IMR-90 (cell line): ENCODE data around the gene GP1BA. TPM values are rescaled to one million over a fixed set of nuclear protein-coding genes. Genes with fewer than 3 reads are reported as not detected.

Source experiments
- ATAC-seq: fragments of 200-7000 bp; cut with Tn5 transposase; 2 replicates; pipeline ENCODE4 v1.9.1; 2020; ENCODE audit warnings: low read depth, mild to moderate bottlenecking, moderate library complexity
- BruUV-seq: library from RNA; stranded (reverse); fragments of 400-500 nt; replicated peaks from 2 replicates; lab custom pipeline; 2021; lab: Mats Ljungman, UMichigan
- CTCF ChIA-PET: fragments of 300-600 bp; formaldehyde crosslinking; extraction: SDS; loops from one replicate; lab custom pipeline; 2021; ENCODE audit warnings: antibody characterized with exemption; lab: Yijun Ruan, JAX
- POLR2A ChIA-PET: fragments of 300-600 bp; sonication (Branson Sonifier 250); formaldehyde crosslinking; loops from one replicate; lab custom pipeline; 2022; ENCODE audit warnings: antibody characterized with exemption; ENCODE audit not compliant: unreplicated experiment; lab: Charles Lee
- DNase-seq: peaks from one replicate; pipeline ENCODE4 v3.0.0; 2013
- H2AFZ ChIP-seq: replicated peaks from 2 replicates; pipeline ENCODE3; 2013; ENCODE audit warnings: low read length, mild to moderate bottlenecking; ENCODE audit not compliant: poor library complexity
- H2AK5ac ChIP-seq: 2 replicates; pipeline ENCODE4 v1.6.1; 2013; ENCODE audit warnings: low read depth, low read length, inconsistent platforms
- H2AK9ac ChIP-seq: replicated peaks from 2 replicates; pipeline ENCODE3; 2013; ENCODE audit warnings: mild to moderate bottlenecking, low read depth, low read length, moderate library complexity; ENCODE audit not compliant: poor library complexity
- H2BK120ac ChIP-seq: 2 replicates; pipeline ENCODE4 v1.6.1; 2013; ENCODE audit warnings: low read depth, low read length, inconsistent platforms
- H2BK15ac ChIP-seq: 3 replicates; pipeline ENCODE4 v1.6.1; 2013; ENCODE audit warnings: low read depth, low read length, inconsistent platforms
- H2BK20ac ChIP-seq: 2 replicates; pipeline ENCODE4 v1.6.1; 2013; ENCODE audit warnings: low read depth, mild to moderate bottlenecking, inconsistent platforms, low read length, moderate library complexity
- H2BK5ac ChIP-seq: 2 replicates; pipeline ENCODE4 v1.6.1; 2013; ENCODE audit warnings: mild to moderate bottlenecking, low read depth, low read length, inconsistent platforms; ENCODE audit not compliant: poor library complexity, severe bottlenecking
- H3K14ac ChIP-seq: replicated peaks from 2 replicates; pipeline ENCODE4 v1.6.1; 2013; ENCODE audit warnings: low read depth, low read length, inconsistent platforms
- H3K18ac ChIP-seq: 2 replicates; pipeline ENCODE4 v1.6.1; 2013; ENCODE audit warnings: low read depth, low read length, control low read depth
- H3K23ac ChIP-seq: 2 replicates; pipeline ENCODE4 v1.6.1; 2013; ENCODE audit warnings: low read depth, low read length, inconsistent platforms
- H3K27ac ChIP-seq: 2 replicates; pipeline ENCODE4 v1.5.1; 2013; ENCODE audit warnings: mild to moderate bottlenecking, control low read depth, low read length; ENCODE audit not compliant: insufficient read depth
- H3K27me3 ChIP-seq: 2 replicates; pipeline ENCODE4 v1.6.1; 2013; ENCODE audit warnings: low read length; ENCODE audit not compliant: control insufficient read depth, insufficient read depth
- H3K36me3 ChIP-seq: 2 replicates; pipeline ENCODE4 v1.6.1; 2013; ENCODE audit warnings: low read length, mixed read lengths; ENCODE audit not compliant: control insufficient read depth, insufficient read depth
- H3K4ac ChIP-seq: 2 replicates; pipeline ENCODE4 v1.6.1; 2013; ENCODE audit warnings: low read depth, low read length, inconsistent platforms
- H3K4me1 ChIP-seq: 2 replicates; pipeline ENCODE4 v1.6.1; 2013; ENCODE audit warnings: low read length, mixed read lengths; ENCODE audit not compliant: control insufficient read depth, insufficient read depth
- H3K4me2 ChIP-seq: 2 replicates; pipeline ENCODE4 v1.6.1; 2013; ENCODE audit warnings: low read depth, mild to moderate bottlenecking, control low read depth, low read length, moderate library complexity
- H3K4me3 ChIP-seq: 2 replicates; pipeline ENCODE4 v1.5.1; 2013; ENCODE audit warnings: low read depth, mild to moderate bottlenecking, control low read depth, low read length, moderate library complexity; ENCODE audit not compliant: insufficient read depth
- H3K56ac ChIP-seq: 2 replicates; pipeline ENCODE4 v1.6.1; 2013; ENCODE audit warnings: low read length, inconsistent platforms; ENCODE audit not compliant: insufficient read depth; ENCODE audit errors: extremely low read depth
- H3K79me1 ChIP-seq, 2 experiments: 2 replicates each; pipeline ENCODE4 v1.6.1; 2013; ENCODE audit warnings: low read length in 2 of 2, inconsistent platforms in 1 of 2, low read depth in 1 of 2
- H3K9ac ChIP-seq: 2 replicates; pipeline ENCODE4 v1.6.1; 2013; ENCODE audit warnings: low read depth, low read length, control low read depth
- H3K9me1 ChIP-seq: 2 replicates; pipeline ENCODE4 v1.6.1; 2013; ENCODE audit warnings: low read length, inconsistent platforms; ENCODE audit not compliant: insufficient read depth
- H3K9me3 ChIP-seq: 2 replicates; pipeline ENCODE4 v1.6.1; 2013; ENCODE audit warnings: low read length; ENCODE audit not compliant: control insufficient read depth, insufficient read depth
- H4K20me1 ChIP-seq: 2 replicates; pipeline ENCODE4 v1.6.1; 2013; ENCODE audit warnings: low read length, inconsistent platforms; ENCODE audit not compliant: insufficient read depth
- H4K5ac ChIP-seq: 2 replicates; pipeline ENCODE4 v1.6.1; 2013; ENCODE audit warnings: mild to moderate bottlenecking, low read depth, low read length, control low read depth
- H4K8ac ChIP-seq, 2 experiments: 2 replicates each; pipeline ENCODE4 v1.6.1; 2013; ENCODE audit warnings: low read depth in 2 of 2, low read length in 2 of 2, control low read depth in 1 of 2, inconsistent platforms in 1 of 2
- H4K91ac ChIP-seq: 2 replicates; pipeline ENCODE4 v1.6.1; 2013; ENCODE audit warnings: low read depth, low read length, inconsistent platforms; ENCODE audit not compliant: insufficient read depth
- CEBPB ChIP-seq: IDR thresholded peaks from 2 replicates; pipeline ENCODE4 v1.6.1; 2012; ENCODE audit warnings: low read depth, low read length, improper control_type of control experiment
- POLR2A ChIP-seq: IDR thresholded peaks from 2 replicates; pipeline ENCODE4 v1.6.1; 2012; ENCODE audit warnings: mild to moderate bottlenecking, low read depth, low read length
- RFX5 ChIP-seq: IDR thresholded peaks from 2 replicates; pipeline ENCODE4 v1.8.0; 2012; ENCODE audit warnings: low read depth, mild to moderate bottlenecking, low read length, moderate library complexity
- WGBS, 2 experiments: methylation state at CpG; one replicate each; pipeline versions ENCODE4 v1.1.5 to v1.1.7; 2013; ENCODE audit warnings: missing lambda C conversion rate in 2 of 2; ENCODE audit not compliant: insufficient read length in 1 of 2; ENCODE audit errors: extremely low coverage in 2 of 2; 5-methylcytosine and 5-hydroxymethylcytosine counted together
- dilution Hi-C: fragments of 300-500 bp; cut with HindIII; formaldehyde crosslinking; loops from one replicate; pipeline ENCODE4 v1.14.3; 2018; ENCODE audit warnings: low sequenced_read_pairs; ENCODE audit not compliant: unreplicated experiment
- in situ Hi-C: fragments of 300-500 bp; cut with MboI; formaldehyde crosslinking; loops from 3 replicates; pipeline ENCODE4 v1.14.3; 2019; ENCODE audit warnings: low sequenced_read_pairs, inconsistent platforms, mixed read lengths
- intact Hi-C: fragments of 100-400 bp; cut with micrococcal nuclease; formaldehyde crosslinking; loops from 2 replicates; pipeline ENCODE4 v1.10.0; 2022
- polyA plus RNA-seq, 3 experiments: library from polyadenylated mRNA; depleted of rRNA; stranded (reverse); fragments of >200 nt; gene quantifications; 2 replicates each; pipeline ENCODE4 v1.2.3, GENCODE V29; 2012; ENCODE audit warnings: low replicate concordance in 1 of 3
- total RNA-seq: library from RNA; depleted of rRNA; stranded (reverse); fragments of >200 nt; gene quantifications from 2 replicates; pipeline ENCODE4 v1.2.3, GENCODE V29; 2012

The GP1BA gene
- total and polyA plus RNA-seq, 2 of the 4 experiments (the other 2 are of a cell fraction), result not detected

- dilution Hi-C loops, result no loop called here
- ATAC-seq (no peak), DNase-seq (no peak)
- no peak overlapping the region for H3K14ac ChIP-seq
- 100% methylated on average over 2 of the region's 15 CpGs; no CpG with 5 or more reads in 1 of the 2 experiments for WGBS, 2 experiments
- H3K36me3 ChIP-seq, result peaks cover 15% of the 10 kb centered on the region
- H3K9ac ChIP-seq, result no peak overlapping the region
- no peak overlapping the region for H2BK120ac ChIP-seq
- H2BK15ac ChIP-seq, result no peak overlapping the region
- no peaks in the 10 kb centered on the region for H3K27me3 ChIP-seq
- no peak overlapping the region for H2AFZ ChIP-seq
- H2AK9ac ChIP-seq, result no peak overlapping the region
- H3K4ac ChIP-seq, result no peak overlapping the region
- H3K18ac ChIP-seq, result no peak overlapping the region
- H3K79me1 ChIP-seq, result peaks cover 14 to 57% of the 10 kb centered on the region in 2 experiments
- TF ChIP-seq CEBPB (0 out of 2 replicates have a peak, but pooled peaks have one; percentile 33), RFX5 (no peak), POLR2A (peak; percentile 32; the same call in 1 of the 2 replicates)
- BruUV-seq, result no TSS peak
- no peak overlapping the region for H3K23ac ChIP-seq
- peaks cover 3% of the 10 kb centered on the region; the same call in 1 of the 2 replicates for H4K20me1 ChIP-seq
- no peak overlapping the region for H3K4me2 ChIP-seq
- ChIA-PET CTCF (no interaction called here), POLR2A (interaction anchor here (1.1 to 3.0 kb wide), 3 partner anchors 8 to 26 kb away, joined by 3 to 19 read pairs (median 14); partner anchors contain the start of genes PFN1, RNF167 and SLC25A11)
- intact Hi-C loops, result loop anchor here (5.0 kb wide), 1 partner anchor 58 kb away; no protein-coding TSS in a partner anchor
- no peaks in the 10 kb centered on the region for H3K9me3 ChIP-seq
- H3K9me1 ChIP-seq, result peaks cover 14% of the 10 kb centered on the region
- H3K27ac ChIP-seq, result no peak overlapping the region
- H3K4me1 ChIP-seq, result peaks cover 14% of the 10 kb centered on the region
- no peak overlapping the region for H2BK5ac ChIP-seq
- in situ Hi-C loops, result no loop called here
- no peak overlapping the region for H3K56ac ChIP-seq
- H4K5ac ChIP-seq, result no peak overlapping the region
- peak overlapping the region; percentile 28; the same call in 1 of the 2 replicates for H2AK5ac ChIP-seq
- H3K4me3 ChIP-seq, result no peak overlapping the region
- no peak overlapping the region for H4K91ac ChIP-seq
- no peak overlapping the region for H2BK20ac ChIP-seq
- H4K8ac ChIP-seq, result no peak overlapping the region; a peak in 1 of 4 replicates
Observed at GRCh38 chr17:4965311-4965986, 33.4 kb downstream of the GP1BA start.
